HEK293 (cell line): ENCODE results near the gene DGKB.

Source experiments
- CTCF ChIA-PET: fragments of 350-600 bp; formaldehyde crosslinking; extraction: SDS; loops from one replicate; lab custom pipeline; 2021; ENCODE audit warnings: antibody characterized with exemption; lab: Yijun Ruan, JAX
- POLR2A ChIA-PET: fragments of 300-600 bp; formaldehyde crosslinking; extraction: SDS; loops from one replicate; lab custom pipeline; 2020; ENCODE audit warnings: antibody characterized with exemption, inconsistent platforms; lab: Yijun Ruan, JAX
- H3K27ac ChIP-seq: fragments of 200-500 bp; sonication (Bioruptor generic); 2 replicates; pipeline ENCODE4 v1.5.1; 2014; ENCODE audit warnings: low read depth, low read length, control low read depth, inconsistent platforms; ENCODE audit errors: extremely low read depth
- H3K36me3 ChIP-seq, 2 experiments: fragments of 200-500 bp in 1 of 2; sonication (Bioruptor generic) in 1 of 2; 1 replicate in 1 of 2; 2 replicates in 1 of 2; pipeline ENCODE4 v1.5.1; 2014 to 2017; ENCODE audit warnings: inconsistent platforms in 2 of 2, low read length in 2 of 2; ENCODE audit not compliant: control insufficient read depth in 2 of 2, insufficient read depth in 1 of 2
- H3K4me1 ChIP-seq: fragments of 200-500 bp; sonication (Bioruptor generic); 2 replicates; pipeline ENCODE4 v1.5.1; 2014; ENCODE audit warnings: mild to moderate bottlenecking, low read length, inconsistent platforms; ENCODE audit not compliant: control insufficient read depth, insufficient read depth
- H3K4me3 ChIP-seq: 2 replicates; pipeline ENCODE4 v1.5.1; 2011; ENCODE audit warnings: low read depth, mild to moderate bottlenecking, control low read depth, low read length, moderate library complexity
- H3K9me3 ChIP-seq: fragments of 200-500 bp; sonication (Bioruptor generic); 2 replicates; pipeline ENCODE4 v1.5.1; 2014; ENCODE audit warnings: low read depth, low read length, inconsistent platforms; ENCODE audit not compliant: control insufficient read depth, insufficient read depth
- ATF2 ChIP-seq: fragments of 450-650 bp; formaldehyde crosslinking; IDR thresholded peaks from 2 replicates; pipeline ENCODE4 v1.5.1; 2016; ENCODE audit warnings: missing biosample characterization, missing genetic modification characterization, low read depth
- FEZF1 ChIP-seq: fragments of 450-650 bp; formaldehyde crosslinking; IDR thresholded peaks from 2 replicates; pipeline ENCODE4 v1.5.1; 2016; ENCODE audit warnings: missing biosample characterization, missing genetic modification characterization
- GLIS2 ChIP-seq: fragments of 450-650 bp; formaldehyde crosslinking; IDR thresholded peaks from 2 replicates; pipeline ENCODE4 v1.5.1; 2016; ENCODE audit warnings: missing biosample characterization, missing genetic modification characterization
- OVOL3 ChIP-seq: fragments of 450-650 bp; formaldehyde crosslinking; IDR thresholded peaks from 2 replicates; pipeline ENCODE4 v1.5.1; 2016; ENCODE audit warnings: missing biosample characterization, missing genetic modification characterization
- PRDM10 ChIP-seq: fragments of 450-650 bp; formaldehyde crosslinking; IDR thresholded peaks from 2 replicates; pipeline ENCODE4 v1.5.1; 2016; ENCODE audit warnings: missing biosample characterization, missing genetic modification characterization
- REPIN1 ChIP-seq: fragments of 450-650 bp; formaldehyde crosslinking; IDR thresholded peaks from 2 replicates; pipeline ENCODE4 v1.5.1; 2017; ENCODE audit warnings: missing biosample characterization, missing genetic modification characterization, low read depth
- TRIM28 ChIP-seq: IDR thresholded peaks from 2 replicates; pipeline ENCODE4 v1.6.1; 2011; ENCODE audit warnings: low read length, control low read depth, borderline replicate concordance
- TSHZ1 ChIP-seq: fragments of 450-650 bp; formaldehyde crosslinking; IDR thresholded peaks from 2 replicates; pipeline ENCODE4 v1.5.1; 2016; ENCODE audit warnings: missing biosample characterization, missing genetic modification characterization, borderline replicate concordance
- ZBTB1 ChIP-seq: fragments of 450-650 bp; formaldehyde crosslinking; IDR thresholded peaks from 2 replicates; pipeline ENCODE4 v1.5.1; 2016; ENCODE audit warnings: missing biosample characterization, missing genetic modification characterization
- ZBTB17 ChIP-seq: fragments of 450-650 bp; formaldehyde crosslinking; IDR thresholded peaks from 2 replicates; pipeline ENCODE4 v1.5.1; 2016; ENCODE audit warnings: missing biosample characterization, missing genetic modification characterization
- ZBTB21 ChIP-seq: fragments of 450-650 bp; formaldehyde crosslinking; IDR thresholded peaks from 2 replicates; pipeline ENCODE4 v1.5.1; 2017; ENCODE audit warnings: missing biosample characterization, missing genetic modification characterization
- ZNF202 ChIP-seq: fragments of 450-650 bp; formaldehyde crosslinking; IDR thresholded peaks from 2 replicates; pipeline ENCODE4 v1.5.1; 2016; ENCODE audit warnings: missing biosample characterization, missing genetic modification characterization, borderline replicate concordance
- ZNF211 ChIP-seq: fragments of 450-650 bp; formaldehyde crosslinking; IDR thresholded peaks from 2 replicates; pipeline ENCODE4 v1.5.1; 2016; ENCODE audit warnings: low read depth, missing biosample characterization, missing genetic modification characterization
- ZNF324 ChIP-seq: fragments of 450-650 bp; formaldehyde crosslinking; IDR thresholded peaks from 2 replicates; pipeline ENCODE4 v1.5.1; 2016; ENCODE audit warnings: missing biosample characterization, missing genetic modification characterization
- ZNF362 ChIP-seq: fragments of 450-650 bp; formaldehyde crosslinking; IDR thresholded peaks from 2 replicates; pipeline ENCODE4 v1.5.1; 2016; ENCODE audit warnings: missing biosample characterization, missing genetic modification characterization
- ZNF394 ChIP-seq: fragments of 450-650 bp; formaldehyde crosslinking; IDR thresholded peaks from 2 replicates; pipeline ENCODE4 v1.5.1; 2016; ENCODE audit warnings: missing biosample characterization, missing genetic modification characterization, mild to moderate bottlenecking, moderate library complexity, borderline replicate concordance
- ZNF48 ChIP-seq: fragments of 450-650 bp; formaldehyde crosslinking; IDR thresholded peaks from 2 replicates; pipeline ENCODE4 v1.5.1; 2016; ENCODE audit warnings: missing biosample characterization, missing genetic modification characterization
- ZNF555 ChIP-seq: fragments of 450-650 bp; formaldehyde crosslinking; conservative IDR thresholded peaks from 2 replicates; pipeline ENCODE4 v1.5.1; 2017; ENCODE audit warnings: missing biosample characterization, mild to moderate bottlenecking, missing genetic modification characterization, inconsistent platforms
- ZNF580 ChIP-seq: fragments of 450-650 bp; formaldehyde crosslinking; IDR thresholded peaks from 2 replicates; pipeline ENCODE4 v1.5.1; 2016; ENCODE audit warnings: missing biosample characterization, missing genetic modification characterization
- ZNF664 ChIP-seq: fragments of 450-650 bp; formaldehyde crosslinking; IDR thresholded peaks from 2 replicates; pipeline ENCODE4 v1.5.1; 2016; ENCODE audit warnings: missing biosample characterization, missing genetic modification characterization
- ZNF830 ChIP-seq: fragments of 450-650 bp; IDR thresholded peaks from 2 replicates; pipeline ENCODE4 v1.5.0; 2018; ENCODE audit warnings: missing biosample characterization, missing genetic modification characterization, low read depth, mild to moderate bottlenecking, moderate library complexity

The DGKB gene

GRCh38 chr7:14817829-14818614 lies 84.5 kb downstream of the DGKB start:
- H3K36me3 ChIP-seq, result no peaks in the 10 kb centered on the region
- H3K4me3 ChIP-seq, result no peak overlapping the region
- POLR2A ChIA-PET, result no interaction called here
- no peaks in the 10 kb centered on the region for H3K4me1 ChIP-seq
- CTCF ChIA-PET, result interaction anchor here (0.5 kb wide), 1 partner anchor 73 kb away, joined by 3 read pairs; no protein-coding TSS in a partner anchor
- no peaks in the 10 kb centered on the region for H3K9me3 ChIP-seq
- no peak for TF ChIP-seq ZNF211
- H3K27ac ChIP-seq, result no peak overlapping the region

- Histone ChIP-seq H3K27ac (no peak overlapping the region), H3K9me3 (no peaks in the 10 kb centered on the region), H3K36me3 (no peaks in the 10 kb centered on the region), H3K4me1 (no peaks in the 10 kb centered on the region), H3K4me3 (no peak overlapping the region)
- TF ChIP-seq TRIM28 (no peak), ATF2 (tag by site-specific recombination) (peak; percentile 25; the same call in 1 of the 2 replicates)
- ChIA-PET CTCF (no interaction called here), POLR2A (no interaction called here)
Measured at GRCh38 chr7:14807507-14807906, 95.0 kb downstream of the DGKB start.

- CTCF ChIA-PET, result interaction anchor here (0.6 kb wide), 1 partner anchor 13 kb away, joined by 3 read pairs; no protein-coding TSS in a partner anchor
- no peak overlapping the region for H3K27ac ChIP-seq
- no peak overlapping the region for H3K4me3 ChIP-seq
- TF ChIP-seq ZBTB21 (tag by site-specific recombination) (no peak), OVOL3 (no peak), GLIS2 (tag by site-specific recombination) (no peak), ZNF664 (tag by site-specific recombination) (no peak), PRDM10 (tag by site-specific recombination) (no peak), ZNF362 (tag by site-specific recombination) (no peak), REPIN1 (tag by site-specific recombination) (no peak), ZBTB1 (tag by site-specific recombination) (no peak), FEZF1 (tag by site-specific recombination) (no peak), ZNF830 (no peak), ZNF202 (no peak), ZNF580 (tag by site-specific recombination) (no peak), ZNF394 (tag by site-specific recombination) (no peak), ZNF48 (tag by site-specific recombination) (no peak), ZNF555 (tag by site-specific recombination) (no peak), ZBTB17 (no peak), TSHZ1 (tag by site-specific recombination) (no peak), ZNF324 (tag by site-specific recombination) (no peak)
- TF ChIP-seq, all 188 proteins: peak for 0
- H3K4me1 ChIP-seq, result no peaks in the 10 kb centered on the region
- POLR2A ChIA-PET, result no interaction called here
- no peaks in the 10 kb centered on the region for H3K9me3 ChIP-seq
- H3K36me3 ChIP-seq, result no peaks in the 10 kb centered on the region
Measured at GRCh38 chr7:14806891-14807290, 95.7 kb downstream of the DGKB start.
